Glomerular visceral epithelial cell (primary cell): ENCODE measurements around the gene PRXL2B.

Source experiments
- DNase-seq: peaks from one replicate; pipeline ENCODE4 v3.0.0-alpha.2; 2016; ENCODE audit errors: extremely low spot score

PRXL2B gene

GRCh38 chr1:2585318-2586092 is 1.1 kb upstream of the PRXL2B start:
- peak; percentile 55 for DNase-seq

GRCh38 chr1:2587071-2587859 is 688 bp downstream of the PRXL2B start:
- DNase-seq: no peak

- DNase-seq: no peak
Measured at GRCh38 chr1:2587860-2588571, 1.4 kb downstream of the PRXL2B start.

GRCh38 chr1:2588661-2589430 is 2.3 kb downstream of the PRXL2B start:
- no peak for DNase-seq

GRCh38 chr1:2589431-2590232 is 3.1 kb downstream of the PRXL2B start:
- DNase-seq: no peak

- DNase-seq: no peak
Measured at GRCh38 chr1:2590233-2591141, 3.9 kb downstream of the PRXL2B start.

- no peak for DNase-seq
Measured at GRCh38 chr1:2591233-2591580, 4.6 kb downstream of the PRXL2B start.

GRCh38 chr1:2591581-2592261 is 5.1 kb downstream of the PRXL2B start:
- DNase-seq: no peak

- no peak for DNase-seq
Measured at GRCh38 chr1:2592672-2593071, 6.1 kb downstream of the PRXL2B start.

GRCh38 chr1:2593251-2593878 is 6.8 kb downstream of the PRXL2B start:
- no peak for DNase-seq

GRCh38 chr1:2594001-2594640 is 7.5 kb downstream of the PRXL2B start:
- DNase-seq: peak; percentile 44

- no peak for DNase-seq
Measured at GRCh38 chr1:2594641-2595131, 8.1 kb downstream of the PRXL2B start.

GRCh38 chr1:2595261-2595811 is 8.8 kb downstream of the PRXL2B start:
- DNase-seq: no peak

- no peak for DNase-seq
Measured at GRCh38 chr1:2595812-2596529, 9.4 kb downstream of the PRXL2B start.

GRCh38 chr1:2596530-2597333 is 10.2 kb downstream of the PRXL2B start:
- no peak for DNase-seq
